ENCODE data around the gene CBFA2T3. TPM values are rescaled to one million over a fixed set of nuclear protein-coding genes. Genes with fewer than 3 reads are reported as not detected.

The CBFA2T3 gene
- total RNA-seq, 1 experiment from 2014 or later, result 0.64 TPM

DNA sequence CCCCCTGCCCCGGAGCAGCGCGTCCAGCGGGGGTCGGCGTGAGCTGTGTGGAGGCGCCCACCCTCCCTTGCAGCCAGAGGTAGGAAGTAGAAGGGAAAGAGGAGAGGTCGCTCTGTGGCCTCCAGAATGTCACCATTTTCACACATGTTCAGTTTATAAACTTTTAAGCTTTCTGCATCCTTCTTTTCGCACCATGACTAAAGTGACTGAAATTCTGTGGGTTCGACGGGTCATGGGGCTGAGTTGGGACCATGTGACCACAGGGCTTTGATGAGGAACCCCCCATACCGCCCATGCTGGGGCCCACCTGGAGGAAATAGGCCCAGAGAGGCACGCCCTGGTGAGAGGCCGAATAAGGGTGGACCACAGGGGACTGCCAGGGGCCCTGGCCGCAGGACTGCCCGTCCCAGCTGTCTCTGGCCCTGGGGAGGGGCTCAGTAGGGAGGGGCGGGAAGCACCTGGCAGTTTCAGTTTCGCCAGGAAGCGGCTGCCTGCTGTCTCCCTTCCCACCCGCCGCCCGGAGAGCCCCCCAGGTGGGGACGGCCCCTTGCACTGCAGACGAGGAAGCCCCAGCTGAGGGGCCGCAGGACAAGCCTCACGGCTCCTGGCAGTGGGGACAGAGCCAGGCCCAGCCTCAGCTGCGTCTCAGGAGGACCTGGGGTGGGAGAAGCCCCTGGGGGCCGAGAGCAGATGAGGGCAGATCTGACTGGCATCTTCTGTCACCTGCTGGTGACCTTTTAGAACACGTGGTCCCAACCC, 9.0 kb downstream of the CBFA2T3 start:
- in situ Hi-C loops (cut with HindIII; ENCODE audit: low sequenced_read_pairs), result no loop called here
- no peak for DNase-seq (ENCODE audit: low spot score)

DNA sequence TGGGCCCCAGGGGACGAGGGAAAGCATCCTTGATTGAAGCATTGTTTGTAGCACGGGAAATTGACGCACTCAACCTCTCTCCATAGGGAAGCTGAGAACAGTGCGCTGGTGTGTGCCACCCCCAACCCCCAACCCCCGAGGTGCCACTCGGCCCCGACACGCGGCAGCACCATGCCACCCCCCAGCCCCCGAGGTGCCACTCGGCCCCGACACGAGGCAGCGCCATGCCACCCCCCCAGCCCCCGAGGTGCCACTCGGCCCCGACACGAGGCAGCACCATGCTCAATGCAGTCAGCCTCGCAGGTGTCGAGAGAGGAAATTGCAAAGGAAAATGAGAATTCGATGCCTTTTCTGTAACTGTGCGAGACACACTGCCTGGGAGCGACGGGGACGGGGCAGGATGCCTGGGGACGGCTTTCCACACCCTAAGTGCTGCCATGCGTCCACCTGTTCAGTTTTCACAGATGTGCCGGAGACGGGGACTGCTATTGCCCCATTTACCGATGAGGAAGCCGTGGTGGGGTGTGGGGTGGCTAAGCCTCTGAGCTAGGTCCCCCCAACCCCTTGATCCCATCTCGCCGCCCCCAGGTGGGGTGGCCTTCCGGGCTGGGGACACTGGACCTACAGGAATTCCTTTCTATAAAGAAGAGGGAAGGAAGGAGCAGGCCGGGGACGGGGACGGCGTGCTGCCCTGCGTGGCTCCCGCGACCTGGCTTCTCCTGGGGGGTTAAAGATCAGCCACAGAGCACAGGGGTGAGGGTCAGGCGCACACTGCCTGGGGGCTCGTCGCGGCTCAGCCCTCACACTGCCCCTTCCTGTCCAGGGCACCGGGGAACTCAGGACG, 9.8 kb downstream of the CBFA2T3 start:
- DNase-seq (ENCODE audit: low spot score), result no peak
- in situ Hi-C loops (cut with HindIII; ENCODE audit: low sequenced_read_pairs), result no loop called here

DNA sequence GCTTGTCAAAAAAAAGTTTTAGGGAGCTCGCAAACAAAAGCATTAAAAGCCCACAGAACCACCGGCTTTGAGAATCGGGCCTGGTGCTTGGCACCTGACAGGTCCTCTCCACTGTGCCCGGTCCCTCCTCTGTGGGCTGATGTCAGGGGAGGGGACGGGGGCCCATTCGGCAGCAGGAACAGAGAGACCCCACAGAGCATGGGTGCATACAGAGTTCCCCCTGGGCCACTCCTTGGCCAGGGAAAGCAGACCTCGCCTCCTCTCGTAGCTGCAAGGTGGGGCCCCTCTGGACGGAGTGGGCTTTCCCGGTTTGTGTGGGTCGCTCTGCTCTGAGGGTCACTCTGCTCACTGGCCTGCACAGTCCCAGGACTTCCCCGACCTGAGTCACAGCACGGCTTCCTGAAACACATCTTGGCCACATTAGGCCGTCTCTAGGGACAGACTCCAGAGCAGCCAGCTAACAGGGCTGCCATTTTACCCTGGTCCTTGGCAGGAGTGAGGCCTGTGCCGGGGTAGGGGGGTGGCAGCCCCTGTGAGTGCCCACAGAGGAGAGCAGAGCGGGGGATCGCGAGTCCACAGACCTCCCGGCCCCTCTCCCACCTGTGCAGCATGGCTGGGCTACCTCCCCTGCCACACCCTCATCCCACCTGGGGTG, 11.1 kb downstream of the CBFA2T3 start:
- in situ Hi-C loops (cut with HindIII; ENCODE audit: low sequenced_read_pairs), result no loop called here

DNA sequence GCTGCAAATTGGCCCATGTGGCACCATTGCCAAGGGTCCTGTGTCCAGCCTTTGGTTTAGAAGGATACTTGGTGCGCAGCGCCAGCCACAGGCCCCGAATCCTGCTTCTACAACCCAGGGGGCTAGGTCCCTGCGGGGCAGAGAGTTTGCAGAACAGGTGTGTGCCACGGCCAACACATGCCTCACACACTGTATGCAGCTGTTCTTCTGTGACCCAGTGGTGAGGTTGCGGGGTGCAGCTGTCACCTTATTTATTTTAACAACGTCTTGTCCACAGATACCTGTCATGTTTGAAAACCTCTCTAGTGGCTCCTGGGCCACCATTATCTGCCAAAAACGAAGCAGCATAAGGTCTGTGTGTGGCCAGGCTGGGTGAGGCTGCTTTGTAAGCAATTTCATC, 11.6 kb downstream of the CBFA2T3 start:
- DNase-seq (ENCODE audit: low spot score), result no peak
- in situ Hi-C loops (cut with HindIII; ENCODE audit: low sequenced_read_pairs), result no loop called here

More for the DNA sequence above, 11.1 kb downstream of the CBFA2T3 start:
- no peak for DNase-seq (ENCODE audit: low spot score)

DNA sequence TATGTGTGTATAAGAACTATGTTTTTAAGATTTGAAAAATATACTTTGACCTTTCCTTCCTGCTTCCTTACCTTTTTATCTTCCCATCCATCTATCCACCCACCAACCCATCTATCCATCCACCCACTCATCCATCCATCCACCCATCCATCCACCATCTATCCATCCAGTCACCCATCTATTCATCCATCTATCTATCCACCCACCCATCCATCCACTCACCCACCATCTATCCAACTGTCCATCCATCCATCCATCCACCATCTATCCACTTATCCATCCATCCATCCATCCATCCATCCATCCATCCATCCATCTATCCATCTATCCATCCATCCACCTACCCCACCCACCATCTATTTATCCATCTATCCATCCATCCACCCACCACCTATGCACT, 12.4 kb downstream of the CBFA2T3 start:
- in situ Hi-C loops (cut with HindIII; ENCODE audit: low sequenced_read_pairs), result no loop called here
- DNase-seq (ENCODE audit: low spot score), result no peak

DNA sequence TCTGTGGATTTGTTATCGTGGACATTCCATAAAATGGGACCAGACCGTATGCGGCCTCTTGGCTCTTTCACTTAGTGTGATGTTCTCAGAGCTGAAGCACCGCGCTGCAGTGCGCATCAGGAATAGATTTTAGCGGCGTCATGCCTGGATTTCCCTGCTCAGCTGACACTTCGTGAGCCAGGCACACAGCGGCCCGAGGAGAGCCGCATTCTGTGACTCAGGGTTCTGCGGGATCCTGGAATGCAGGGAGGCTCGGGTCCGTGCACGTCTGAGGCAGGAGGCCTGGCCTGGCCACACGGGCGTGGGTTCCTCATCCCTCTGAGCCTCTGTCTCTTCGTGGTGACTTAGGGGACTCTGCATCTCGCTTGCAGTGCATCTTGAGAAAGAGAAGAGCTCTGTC, 13.4 kb downstream of the CBFA2T3 start:
- DNase-seq (ENCODE audit: low spot score), result no peak
- in situ Hi-C loops (cut with HindIII; ENCODE audit: low sequenced_read_pairs), result no loop called here

DNA sequence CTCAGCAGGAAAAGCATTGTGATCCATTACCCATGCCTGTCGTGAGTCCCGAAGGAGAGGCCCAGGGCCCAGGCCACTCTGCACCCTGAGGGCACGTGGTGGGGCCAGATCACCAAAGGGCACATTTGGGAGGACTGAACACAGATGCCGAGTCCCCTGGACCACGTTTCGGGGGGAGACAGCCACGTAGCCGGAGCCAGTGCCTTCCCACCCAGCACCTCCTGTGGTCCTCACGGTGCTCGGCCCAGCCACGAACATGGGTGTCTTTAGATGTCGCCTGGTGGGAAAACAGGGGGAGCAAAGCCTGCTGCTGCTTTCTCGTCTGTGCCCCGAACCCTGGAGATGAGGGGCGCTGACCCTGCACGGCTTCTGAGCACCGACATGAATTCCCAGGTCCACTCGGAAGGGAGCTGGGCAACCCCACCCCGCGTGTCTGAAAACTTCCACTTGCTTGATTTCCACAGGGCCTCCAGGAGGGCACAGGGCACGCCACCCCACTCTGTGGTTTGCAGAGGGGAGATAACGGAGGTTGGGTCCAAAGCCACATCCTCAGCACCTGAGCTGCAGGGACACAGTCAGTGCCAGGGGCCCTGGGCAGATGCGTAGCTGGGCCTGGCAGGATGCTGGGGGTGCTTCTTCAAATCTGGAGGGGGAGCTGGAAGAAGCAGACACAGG, 14.4 kb downstream of the CBFA2T3 start:
- in situ Hi-C loops (cut with HindIII; ENCODE audit: low sequenced_read_pairs), result no loop called here
- DNase-seq (ENCODE audit: low spot score), result no peak

DNA sequence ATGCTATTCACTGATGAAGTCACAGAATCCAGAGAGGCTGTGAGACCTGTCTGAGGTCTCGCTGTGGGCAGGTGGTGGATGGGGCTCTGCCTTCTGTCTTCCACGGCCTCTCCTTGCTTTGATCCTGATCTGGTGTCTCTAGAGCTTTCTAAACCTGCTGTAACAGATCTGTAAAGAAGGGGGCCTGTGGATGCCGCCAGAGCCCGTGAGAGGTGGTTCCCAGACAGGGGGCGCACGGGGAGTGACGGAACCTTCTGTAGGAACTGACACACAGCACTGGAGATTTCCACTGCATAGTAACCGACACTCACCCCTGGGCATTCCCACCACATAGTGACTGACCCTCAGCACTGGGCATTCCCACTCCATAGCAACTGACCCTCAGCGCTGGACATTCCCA, 16.0 kb downstream of the CBFA2T3 start:
- no peak for DNase-seq (ENCODE audit: low spot score)
- in situ Hi-C loops (cut with HindIII; ENCODE audit: low sequenced_read_pairs), result no loop called here

DNA sequence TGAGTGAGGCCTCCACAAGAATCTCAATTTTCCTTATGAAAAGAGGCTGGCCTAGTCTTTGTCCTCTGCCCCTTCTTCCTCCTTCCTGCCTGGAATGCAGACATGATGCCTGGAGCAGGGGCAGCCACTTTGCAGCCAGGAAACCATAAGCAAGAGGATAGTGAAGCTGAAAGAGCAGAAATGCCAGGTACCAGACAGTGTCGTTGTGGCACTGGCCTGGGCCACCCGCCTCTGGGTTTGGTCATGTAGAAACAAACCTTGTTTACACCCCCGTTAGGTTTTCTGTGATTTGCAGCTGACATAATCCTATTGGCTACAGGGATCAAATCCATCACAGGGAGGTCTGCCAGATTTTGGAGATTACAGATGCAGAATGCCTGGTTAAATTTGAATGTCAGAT, 16.5 kb downstream of the CBFA2T3 start:
- no peak for DNase-seq (ENCODE audit: low spot score)
- in situ Hi-C loops (cut with HindIII; ENCODE audit: low sequenced_read_pairs), result no loop called here

DNA sequence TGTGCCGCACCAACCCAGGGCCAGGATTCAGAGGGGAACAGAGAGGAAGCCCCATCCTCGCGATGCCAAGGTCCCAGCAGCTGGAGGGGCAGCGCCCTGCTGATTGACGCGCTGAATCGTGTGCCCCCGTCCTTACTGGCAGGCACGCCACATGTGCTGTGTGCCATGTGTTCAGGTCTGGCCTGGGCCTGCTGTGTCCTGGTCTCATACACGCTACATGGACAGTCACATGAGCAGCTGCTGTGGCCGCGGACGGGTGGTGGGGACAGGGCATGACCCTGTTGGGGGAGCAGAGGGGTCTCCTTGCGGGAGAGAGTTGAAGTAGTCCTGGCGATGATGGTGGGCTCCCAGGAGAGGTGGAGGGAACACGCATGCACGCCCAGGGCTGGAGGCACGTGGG, 18.0 kb downstream of the CBFA2T3 start:
- no peak for DNase-seq (ENCODE audit: low spot score)
- in situ Hi-C loops (cut with HindIII; ENCODE audit: low sequenced_read_pairs), result no loop called here

DNA sequence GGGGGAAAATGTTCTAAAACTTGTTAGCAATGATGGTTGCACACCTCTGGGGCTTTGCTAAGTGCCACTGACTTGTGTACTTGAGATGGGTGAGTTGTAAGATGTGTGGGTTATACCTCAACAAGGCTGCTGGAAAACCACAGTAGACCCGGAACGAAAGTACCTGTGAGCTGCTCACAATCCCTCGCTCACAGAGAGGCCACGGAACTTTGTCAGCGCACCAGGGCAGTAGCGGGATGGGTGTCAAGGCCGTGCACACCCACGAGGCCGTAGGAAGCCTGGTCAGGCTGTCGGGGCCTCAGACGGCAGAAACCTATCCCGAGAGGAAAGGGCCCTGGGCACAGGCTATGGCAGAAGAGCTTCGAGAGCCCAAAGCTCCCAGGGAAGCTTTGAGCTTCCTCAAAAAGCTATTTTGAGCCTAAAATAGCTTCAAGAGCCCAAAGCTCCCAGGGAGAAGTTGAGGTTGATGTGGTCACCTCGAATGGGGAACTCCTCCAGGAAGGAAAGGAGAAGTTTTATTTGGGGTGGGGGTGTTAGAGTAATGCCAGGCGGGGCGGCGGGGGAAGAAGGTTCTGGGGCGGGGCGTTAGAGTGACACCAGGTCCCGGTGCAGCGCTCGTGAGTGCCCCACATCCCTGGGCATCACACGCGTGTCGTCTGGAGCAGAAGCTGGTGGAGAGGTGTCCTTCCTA, 19.0 kb downstream of the CBFA2T3 start:
- DNase-seq (ENCODE audit: low spot score), result no peak
- in situ Hi-C loops (cut with HindIII; ENCODE audit: low sequenced_read_pairs), result no loop called here

DNA sequence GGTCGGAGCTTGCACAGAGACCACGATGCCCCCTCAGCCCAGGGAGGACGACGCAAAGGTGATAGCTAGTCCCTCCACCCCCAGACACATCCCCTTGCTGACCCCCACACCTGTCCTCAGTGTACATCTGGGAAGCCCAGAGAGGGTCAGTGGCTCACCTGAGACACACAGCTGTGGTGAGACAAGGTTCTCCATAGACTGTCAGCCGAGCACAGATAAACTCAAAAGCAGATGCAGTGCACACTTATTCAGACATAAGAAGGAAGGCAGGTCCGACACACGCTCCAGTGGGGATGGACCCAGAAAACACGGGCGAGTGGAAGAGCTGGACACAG, 19.6 kb downstream of the CBFA2T3 start:
- no peak for DNase-seq (ENCODE audit: low spot score)
- in situ Hi-C loops (cut with HindIII; ENCODE audit: low sequenced_read_pairs), result no loop called here

DNA sequence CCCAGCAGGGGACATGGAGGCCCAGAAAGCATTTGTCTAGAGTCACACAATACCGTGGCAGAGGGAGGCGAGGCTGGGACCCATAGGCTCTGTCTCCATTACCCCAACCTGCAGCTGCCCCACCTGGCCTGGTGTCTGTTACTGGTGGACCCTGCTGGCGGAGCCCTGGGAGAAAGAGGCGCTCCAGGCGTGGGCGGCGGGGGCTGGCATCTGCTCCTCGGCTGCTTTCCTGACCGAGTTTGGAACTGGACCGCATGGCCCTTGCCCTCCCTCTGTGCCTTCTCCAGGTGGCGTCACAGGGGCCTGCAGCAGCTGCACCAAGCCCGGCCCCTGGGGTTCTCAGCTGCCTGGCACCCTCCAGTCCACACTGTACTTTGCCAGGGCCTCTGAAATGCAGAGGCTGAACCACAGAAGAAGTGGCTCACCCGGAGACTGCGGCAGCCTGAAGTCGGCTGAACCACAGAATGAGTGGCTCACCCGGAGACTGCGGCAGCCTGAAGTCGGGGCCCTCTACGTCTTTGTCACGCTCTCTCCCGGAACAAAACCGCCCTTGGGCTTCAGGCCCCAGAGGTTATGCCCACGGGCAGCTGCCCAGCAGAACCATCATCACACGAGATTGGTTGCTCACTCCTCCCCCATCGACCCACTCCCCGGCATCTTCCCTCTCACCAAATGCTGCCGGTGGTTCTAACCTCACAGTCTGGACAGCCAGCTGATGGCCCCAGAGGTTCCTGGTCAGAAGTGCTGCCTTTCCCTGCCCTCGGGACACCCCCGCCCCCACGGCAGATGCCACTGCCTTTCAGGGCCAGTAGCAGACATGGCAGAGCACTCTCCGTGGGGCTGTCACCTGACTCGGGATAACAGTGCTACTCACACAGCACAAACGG, 20.2 kb downstream of the CBFA2T3 start:
- in situ Hi-C loops (cut with HindIII; ENCODE audit: low sequenced_read_pairs), result no loop called here
- no peak for DNase-seq (ENCODE audit: low spot score)

DNA sequence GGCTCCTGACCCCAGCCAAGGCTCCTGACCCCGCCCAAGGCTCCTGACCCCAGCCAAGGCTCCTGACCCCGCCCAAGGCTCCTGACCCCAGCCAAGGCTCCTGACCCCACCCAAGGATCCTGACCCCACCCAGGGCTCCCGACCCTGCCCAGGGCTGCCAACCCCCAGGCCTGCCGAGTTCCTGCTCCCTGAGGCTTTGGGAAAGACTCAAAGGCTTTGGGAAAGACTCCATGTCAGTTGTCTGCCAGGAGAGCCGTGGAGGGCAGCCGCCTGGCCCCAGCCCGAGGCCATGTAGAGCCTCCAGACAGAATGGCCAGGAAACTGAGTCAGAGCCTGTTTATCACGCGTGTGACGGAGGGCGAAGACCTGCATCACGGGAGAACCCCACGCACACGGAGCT, 21.1 kb downstream of the CBFA2T3 start:
- no peak for DNase-seq (ENCODE audit: low spot score)
- in situ Hi-C loops (cut with HindIII; ENCODE audit: low sequenced_read_pairs), result no loop called here

DNA sequence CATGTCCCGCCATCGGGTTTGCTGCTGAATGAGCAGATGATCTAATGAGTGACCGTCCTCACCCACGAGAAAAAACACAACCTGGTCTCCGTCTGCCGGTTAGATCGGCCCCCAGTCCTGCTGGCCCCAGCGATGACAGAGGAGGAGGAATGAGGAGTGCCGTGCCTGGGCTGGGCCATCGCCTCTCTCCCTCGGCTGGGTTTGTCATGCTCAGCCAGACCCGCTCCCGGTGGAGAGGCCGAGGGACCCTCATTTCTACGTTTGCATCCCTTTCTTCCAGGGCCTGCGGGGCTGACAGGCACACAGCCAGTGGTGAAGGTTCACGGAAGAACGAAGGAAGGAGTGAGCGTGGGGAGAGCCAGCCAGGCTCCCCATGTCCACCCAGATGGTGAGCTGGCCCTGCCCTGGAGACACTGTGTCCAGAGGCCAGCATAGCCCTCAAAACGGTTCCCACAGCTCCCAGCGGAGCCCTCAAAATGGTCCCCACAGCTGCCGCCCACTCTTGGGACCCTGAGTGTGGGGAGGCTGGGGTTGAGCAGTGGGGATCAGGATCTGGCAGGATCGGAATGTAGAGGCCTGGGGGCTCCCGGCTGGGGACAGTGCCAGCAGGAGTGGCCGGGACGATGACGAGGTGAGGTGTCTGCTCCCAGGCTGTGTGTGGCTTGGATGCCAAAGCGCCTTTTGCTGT, 23.9 kb downstream of the CBFA2T3 start:
- DNase-seq (ENCODE audit: low spot score), result no peak

DNA sequence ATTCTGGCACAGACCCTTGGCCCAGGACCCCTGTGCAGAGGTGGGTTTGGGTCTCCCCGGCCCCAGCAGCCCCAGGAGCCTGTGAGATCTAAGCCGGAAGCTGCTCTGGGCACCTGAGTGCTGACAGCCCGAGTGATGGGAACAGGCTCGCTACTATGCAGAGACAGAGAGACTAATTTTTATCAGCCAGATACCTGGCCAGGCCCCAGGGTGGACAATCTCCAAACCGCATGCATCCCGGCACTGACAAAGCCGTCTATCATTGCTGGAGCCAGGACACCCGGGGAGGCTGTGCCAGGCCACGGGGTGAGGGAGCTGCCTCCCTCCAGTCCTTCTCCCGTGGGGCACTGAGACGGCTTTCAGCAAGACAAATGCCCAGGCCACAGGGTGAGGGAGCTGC, 25.0 kb downstream of the CBFA2T3 start:
- in situ Hi-C loops (cut with HindIII; ENCODE audit: low sequenced_read_pairs), result no loop called here
- no peak for DNase-seq (ENCODE audit: low spot score)

More for the DNA sequence above, 23.9 kb downstream of the CBFA2T3 start:
- in situ Hi-C loops (cut with HindIII; ENCODE audit: low sequenced_read_pairs), result no loop called here

DNA sequence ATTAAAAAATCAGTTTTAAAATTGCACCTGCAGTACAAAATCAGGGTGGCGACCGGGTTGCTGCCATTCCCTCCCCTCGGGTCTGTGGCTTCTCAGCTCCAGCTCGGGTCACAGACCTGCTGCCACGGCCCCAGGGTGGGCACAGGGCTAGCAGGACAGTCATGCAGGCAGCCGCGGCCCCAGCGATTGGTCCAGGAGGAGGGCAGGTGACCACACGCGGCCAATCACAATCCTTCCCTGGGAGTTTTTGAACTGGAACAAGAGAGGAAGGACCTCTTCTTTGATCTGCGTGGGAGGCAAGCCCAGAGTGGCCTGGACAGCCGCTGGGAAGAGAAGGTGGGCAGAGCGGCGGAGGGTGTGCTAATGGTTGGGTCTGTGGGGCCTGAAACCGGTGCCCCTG, 25.5 kb downstream of the CBFA2T3 start:
- in situ Hi-C loops (cut with HindIII; ENCODE audit: low sequenced_read_pairs), result no loop called here
- DNase-seq (ENCODE audit: low spot score), result no peak

All from G401 (cell line).